Parietal lobe (tissue), 2 donors: ENCODE measurements around the gene THG1L. TPM values are rescaled to one million over a fixed set of nuclear protein-coding genes. Genes with fewer than 3 reads are reported as not detected.

Source experiments
- small RNA-seq: library from RNA; depleted of rRNA; stranded (forward); fragments of <200 nt; gene quantifications from one replicate; pipeline ENCODE3, GENCODE V24; 2014; ENCODE audit warnings: low replicate concordance
- total RNA-seq: library from RNA; depleted of rRNA; stranded (reverse); fragments of >200 nt; gene quantifications from one replicate; pipeline ENCODE4 v1.2.3, GENCODE V29; 2014

THG1L gene
- 15.7 TPM for total RNA-seq

GRCh38 chr5:157731272-157732129, at the start of gene THG1L:
Gene THG1L (plus strand): TSS chr5:157731420. CDS start chr5:157731441, 21 bp downstream.

GRCh38 chr5:157743163-157744050, 12.2 kb downstream of the THG1L start, which contains the start of gene LSM11:
Gene LSM11 (plus strand): TSS chr5:157743712. CDS start chr5:157743751, 39 bp downstream.

Small RNA genes lying within 50 kb of the gene (small RNA-seq; reads per million reads assigned to genes)
- not detected for gene AC026407.1

Other genes starting within 250 kb of the THG1L start
- gene ADAM19, start 155.6 kb upstream of the THG1L start, total RNA-seq, result 16.6 TPM
- gene SOX30, start 79.0 kb upstream of the THG1L start, total RNA-seq, result not detected
- not detected for gene C5orf52, start 59.9 kb upstream of the THG1L start, total RNA-seq
- 72.3 TPM for gene LSM11, start 12.3 kb downstream of the THG1L start, total RNA-seq
- gene CLINT1, start 127.7 kb downstream of the THG1L start, total RNA-seq, result 61.7 TPM